H1 (cell line): ENCODE measurements around the gene RPTOR. TPM values are rescaled to one million over a fixed set of nuclear protein-coding genes. Genes with fewer than 3 reads are reported as not detected.

Experiments used
- CTCF ChIA-PET: fragments of 300-600 bp; sonication (Branson Sonifier 250); formaldehyde crosslinking; loops from one replicate; lab custom pipeline; 2021; ENCODE audit not compliant: partially characterized antibody; lab: Charles Lee
- POLR2A ChIA-PET: fragments of 300-600 bp; sonication (Branson Sonifier 250); formaldehyde crosslinking; loops from one replicate; lab custom pipeline; 2021; ENCODE audit warnings: inconsistent platforms; ENCODE audit not compliant: partially characterized antibody; lab: Charles Lee
- DNase-seq, 2 experiments: peaks; one replicate each; pipeline versions ENCODE4 v3.0.0 to v3.0.0-alpha.2; 2010 to 2022; ENCODE audit warnings: low spot score in 2 of 2, low read depth in 1 of 2, mixed read lengths in 1 of 2
- FAIRE-seq: peaks from 2 replicates; lab custom pipeline; 2011; peaks lifted over from hg19 to GRCh38; lab: Jason Lieb, UNC
- H2AFZ ChIP-seq: 2 replicates; pipeline ENCODE4 v1.8.1; 2012; ENCODE audit warnings: low read length, inconsistent platforms
- H2AK5ac ChIP-seq: 2 replicates; pipeline ENCODE4 v1.6.1; 2013; ENCODE audit warnings: low read depth, low read length
- H2BK120ac ChIP-seq: replicated peaks from 2 replicates; pipeline ENCODE3; 2013; ENCODE audit warnings: low read depth, low read length, inconsistent platforms
- H2BK12ac ChIP-seq: 2 replicates; pipeline ENCODE4 v1.6.1; 2013; ENCODE audit warnings: low read depth, low read length
- H2BK15ac ChIP-seq: 2 replicates; pipeline ENCODE4 v1.6.1; 2013; ENCODE audit warnings: low read length
- H2BK20ac ChIP-seq: 2 replicates; pipeline ENCODE4 v1.6.1; 2013; ENCODE audit warnings: low read length
- H2BK5ac ChIP-seq: 2 replicates; pipeline ENCODE4 v1.6.1; 2013; ENCODE audit warnings: low read depth, low read length
- H3K14ac ChIP-seq: 2 replicates; pipeline ENCODE4 v1.6.1; 2013; ENCODE audit warnings: inconsistent platforms; ENCODE audit not compliant: insufficient read length
- H3K18ac ChIP-seq: 2 replicates; pipeline ENCODE4 v1.6.1; 2013; ENCODE audit warnings: low read length; ENCODE audit errors: extremely low read depth
- H3K23ac ChIP-seq: 2 replicates; pipeline ENCODE4 v1.6.1; 2013; ENCODE audit warnings: inconsistent platforms; ENCODE audit not compliant: insufficient read length
- H3K23me2 ChIP-seq: 2 replicates; pipeline ENCODE4 v1.6.1; 2013; ENCODE audit warnings: low read depth, low read length
- H3K27ac ChIP-seq: 2 replicates; pipeline ENCODE4 v1.6.1; 2011; ENCODE audit warnings: low read depth, low read length, inconsistent platforms
- H3K27me3 ChIP-seq, 4 experiments: replicated peaks in 1 of 4; 1 replicate in 1 of 4; 2 replicates in 3 of 4; pipeline versions ENCODE4 v1.6.1 to v1.8.1; 2011 to 2013; ENCODE audit warnings: low read length in 3 of 4, mild to moderate bottlenecking in 3 of 4, inconsistent platforms in 2 of 4, mixed read lengths in 2 of 4, moderate library complexity in 1 of 4; ENCODE audit not compliant: control insufficient read depth in 3 of 4, insufficient read depth in 3 of 4; ENCODE audit errors: extremely low read depth in 1 of 4
- H3K36me3 ChIP-seq, 4 experiments: 2 replicates each; pipeline versions ENCODE4 v1.6.1 to v1.8.1; 2011 to 2013; ENCODE audit warnings: mild to moderate bottlenecking in 4 of 4, low read length in 3 of 4, moderate library complexity in 2 of 4, control low read depth in 1 of 4, inconsistent platforms in 1 of 4; ENCODE audit not compliant: insufficient read depth in 4 of 4, control insufficient read depth in 2 of 4
- H3K4ac ChIP-seq: replicated peaks from 2 replicates; pipeline ENCODE3; 2013; ENCODE audit warnings: low read length, low read depth, mixed read lengths, inconsistent platforms; ENCODE audit not compliant: insufficient read length
- H3K4me1 ChIP-seq, 4 experiments: replicated peaks in 1 of 4; 1 replicate in 1 of 4; 2 replicates in 3 of 4; pipeline versions ENCODE4 v1.6.1 to v1.8.1; 2011 to 2013; ENCODE audit warnings: low read length in 3 of 4, inconsistent platforms in 2 of 4, mixed read lengths in 1 of 4; ENCODE audit not compliant: insufficient read depth in 4 of 4, control insufficient read depth in 3 of 4
- H3K4me2 ChIP-seq, 2 experiments: 2 replicates each; pipeline versions ENCODE4 v1.6.1 to v1.8.1; 2011 to 2013; ENCODE audit warnings: low read depth in 2 of 2, low read length in 2 of 2, control low read depth in 1 of 2, inconsistent platforms in 1 of 2, mild to moderate bottlenecking in 1 of 2; ENCODE audit not compliant: insufficient read depth in 1 of 2
- H3K4me3 ChIP-seq, 4 experiments: fragments of 200-600, 300-600 bp in 1 of 4; sonication (generic), shearing (Covaris generic), sonication (Bioruptor Twin) in 1 of 4; 2 replicates each; pipeline versions ENCODE4 v1.5.1 to v1.8.1; 2011 to 2016; ENCODE audit warnings: low read length in 4 of 4, low read depth in 3 of 4, control low read depth in 2 of 4, inconsistent platforms in 2 of 4, mild to moderate bottlenecking in 2 of 4, mixed read lengths in 1 of 4, moderate library complexity in 1 of 4; ENCODE audit not compliant: insufficient read depth in 2 of 4; ENCODE audit errors: extremely low read depth in 1 of 4
- H3K56ac ChIP-seq: replicated peaks from 2 replicates; pipeline ENCODE3; 2013; ENCODE audit warnings: low read depth, mild to moderate bottlenecking, mixed read lengths, low read length, inconsistent platforms; ENCODE audit not compliant: insufficient read length
- H3K79me1 ChIP-seq: 2 replicates; pipeline ENCODE4 v1.6.1; 2013; ENCODE audit warnings: low read depth, low read length, control low read depth
- H3K79me2 ChIP-seq, 2 experiments: 2 replicates each; pipeline versions ENCODE4 v1.6.1 to v1.8.1; 2012 to 2013; ENCODE audit warnings: low read length in 2 of 2, mild to moderate bottlenecking in 2 of 2, inconsistent platforms in 1 of 2; ENCODE audit not compliant: insufficient read depth in 2 of 2, control insufficient read depth in 1 of 2
- H3K9ac ChIP-seq, 4 experiments: replicated peaks in 1 of 4; 1 replicate in 1 of 4; 2 replicates in 3 of 4; pipeline versions ENCODE4 v1.6.1 to v1.8.1; 2011 to 2013; ENCODE audit warnings: low read depth in 3 of 4, low read length in 3 of 4, control low read depth in 2 of 4, mild to moderate bottlenecking in 2 of 4, moderate library complexity in 2 of 4, inconsistent platforms in 1 of 4; ENCODE audit errors: extremely low read depth in 1 of 4
- H3K9me3 ChIP-seq, 2 experiments: 2 replicates each; pipeline versions ENCODE4 v1.6.1 to v1.8.1; 2012 to 2013; ENCODE audit warnings: mild to moderate bottlenecking in 2 of 2, moderate library complexity in 2 of 2, control low read depth in 1 of 2, inconsistent platforms in 1 of 2, low read depth in 1 of 2, low read length in 1 of 2, mixed read lengths in 1 of 2; ENCODE audit not compliant: insufficient read depth in 2 of 2
- H4K20me1 ChIP-seq, 2 experiments: replicated peaks in 1 of 2; 2 replicates each; pipeline versions ENCODE3 to v1.8.1; 2011 to 2013; ENCODE audit warnings: inconsistent platforms in 2 of 2, low read length in 2 of 2, mild to moderate bottlenecking in 1 of 2; ENCODE audit not compliant: insufficient read depth in 2 of 2, control insufficient read depth in 1 of 2
- H4K5ac ChIP-seq: 2 replicates; pipeline ENCODE4 v1.6.1; 2013; ENCODE audit warnings: low read length, low read depth, mixed read lengths, inconsistent platforms; ENCODE audit not compliant: insufficient read length
- H4K8ac ChIP-seq: 2 replicates; pipeline ENCODE4 v1.8.0; 2013; ENCODE audit warnings: mild to moderate bottlenecking, moderate library complexity, low read length, inconsistent platforms; ENCODE audit not compliant: insufficient read depth; ENCODE audit errors: extremely low read depth
- H4K91ac ChIP-seq: replicated peaks from 2 replicates; pipeline ENCODE3; 2013; ENCODE audit warnings: low read length, mixed read lengths, inconsistent platforms; ENCODE audit not compliant: insufficient read length
- ASH2L ChIP-seq: fragments of 200-600, 300-600 bp; sonication (generic); IDR thresholded peaks from one replicate; pipeline ENCODE4 v1.7.1; 2017; ENCODE audit warnings: low read length
- CEBPB ChIP-seq: IDR thresholded peaks from 2 replicates; pipeline ENCODE4 v1.6.1; 2012; ENCODE audit warnings: low read depth, low read length
- CTBP2 ChIP-seq: IDR thresholded peaks from 2 replicates; pipeline ENCODE4 v1.7.0; 2011; ENCODE audit warnings: borderline replicate concordance, mild to moderate bottlenecking, moderate library complexity, mixed read lengths, low read length; ENCODE audit not compliant: insufficient read depth, insufficient read length
- EP300 ChIP-seq, 2 experiments: IDR thresholded peaks; 1 replicate in 1 of 2; 2 replicates in 1 of 2; pipeline ENCODE4 v1.6.1; 2011 to 2012; ENCODE audit warnings: low read depth in 2 of 2, low read length in 2 of 2, mild to moderate bottlenecking in 2 of 2, borderline replicate concordance in 1 of 2, inconsistent platforms in 1 of 2, moderate library complexity in 1 of 2
- EZH2 ChIP-seq: fragments of 200-600 bp; sonication (generic); IDR thresholded peaks from 2 replicates; pipeline ENCODE4 v1.7.1; 2012; ENCODE audit warnings: low read depth, mild to moderate bottlenecking, moderate library complexity, low read length, inconsistent platforms; ENCODE audit not compliant: severe bottlenecking
- FOSL1 ChIP-seq: IDR thresholded peaks from 2 replicates; pipeline ENCODE4 v1.6.1; 2011; ENCODE audit warnings: mild to moderate bottlenecking, low read depth, low read length, moderate library complexity; ENCODE audit not compliant: insufficient read depth
- GTF2F1 ChIP-seq: IDR thresholded peaks from 2 replicates; pipeline ENCODE4 v1.6.1; 2012; ENCODE audit warnings: low read depth, low read length, improper control_type of control experiment, borderline replicate concordance
- KDM1A ChIP-seq: fragments of 200-600, 300-600 bp; sonication (generic); IDR thresholded peaks from 2 replicates; pipeline ENCODE4 v1.7.1; 2016; ENCODE audit warnings: mild to moderate bottlenecking, low read length, borderline replicate concordance
- KDM4A ChIP-seq: IDR thresholded peaks from one replicate; pipeline ENCODE4 v1.7.1; 2012; ENCODE audit warnings: low read depth, mild to moderate bottlenecking, moderate library complexity, low read length, inconsistent platforms; ENCODE audit not compliant: severe bottlenecking
- SIRT6 ChIP-seq: IDR thresholded peaks from one replicate; pipeline ENCODE4 v1.7.1; 2012; ENCODE audit warnings: low read length, inconsistent platforms
- TBP ChIP-seq: IDR thresholded peaks from 2 replicates; pipeline ENCODE4 v1.6.1; 2011; ENCODE audit warnings: low read depth, low read length, improper control_type of control experiment
- TCF12 ChIP-seq: IDR thresholded peaks from 2 replicates; pipeline ENCODE4 v1.6.1; 2011; ENCODE audit warnings: low read depth, mild to moderate bottlenecking, low read length
- YY1 ChIP-seq: IDR thresholded peaks from 2 replicates; pipeline ENCODE4 v1.6.1; 2011; ENCODE audit warnings: low read depth, mild to moderate bottlenecking, low read length
- WGBS, 2 experiments: shearing (Covaris generic) in 1 of 2; methylation state at CpG; one replicate each; pipeline versions ENCODE4 v1.1.6 to v1.1.7; 2013 to 2015; ENCODE audit warnings: low lambda C conversion rate in 2 of 2, mixed read lengths in 2 of 2, inconsistent platforms in 1 of 2, low coverage in 1 of 2, missing lambda C conversion rate in 1 of 2; ENCODE audit not compliant: insufficient replicate concordance in 2 of 2, insufficient coverage in 1 of 2, insufficient read length in 1 of 2; ENCODE audit errors: extremely low coverage in 1 of 2, missing lambda C conversion rate in 1 of 2; 5-methylcytosine and 5-hydroxymethylcytosine counted together
- polyA plus RNA-seq, 7 experiments: library from polyadenylated mRNA; depleted of rRNA in 3 of 7; stranded (reverse) in 5 of 7; unstranded in 2 of 7; fragments of >200 nt in 5 of 7; fragments of 200-250 nt in 2 of 7; gene quantifications; 1 replicate in 5 of 7; 2 replicates in 1 of 7; 4 replicates in 1 of 7; pipeline versions ENCODE4 v1.2.1 to v1.2.3, GENCODE V29; 2011 to 2013; ENCODE audit warnings: missing spikeins in 2 of 7, mixed read lengths in 2 of 7
- total RNA-seq: library from RNA; stranded (reverse); fragmentation: NEBNext Ultra II Directional; extraction: Animal tissue kit (Norgen Biotek cat#: 25700); gene quantifications from 2 replicates; pipeline ENCODE4 v1.2.1, GENCODE V29; 2021

RPTOR gene
- total and polyA plus RNA-seq, 2 of the 8 experiments (the other 6 are each of a cell fraction or from before 2014, with no cell fraction given): 6.9 to 28.7 TPM

GRCh38 chr17:80787881-80788280 is 243.2 kb downstream of the RPTOR start:
- Histone ChIP-seq H3K23ac (no peak overlapping the region), H3K79me2 (no peaks in the 10 kb centered on the region), H3K36me3 (no peaks in the 10 kb centered on the region), H3K18ac (no peak overlapping the region), H3K79me1 (no peaks in the 10 kb centered on the region), H3K23me2 (no peaks in the 10 kb centered on the region), H3K4me3 (no peak overlapping the region), H3K27me3 (no peaks in the 10 kb centered on the region), H2BK5ac (no peak overlapping the region), H3K9ac (no peak overlapping the region), H3K56ac (no peak overlapping the region), H3K14ac (no peak overlapping the region), H4K91ac (no peak overlapping the region), H2BK120ac (no peak overlapping the region), H2BK20ac (no peak overlapping the region), H4K5ac (no peak overlapping the region), H2AK5ac (no peak overlapping the region), H4K20me1 (peaks cover 0 to 3% of the 10 kb centered on the region in 2 experiments), H3K27ac (no peak overlapping the region), H3K4ac (no peak overlapping the region), H2AFZ (no peak overlapping the region), H3K4me2 (no peak overlapping the region), H2BK12ac (no peak overlapping the region), H3K9me3 (no peaks in the 10 kb centered on the region), H2BK15ac (no peak overlapping the region), H4K8ac (no peak overlapping the region), H3K4me1 (peaks cover under 1 to 6% (median 3%) of the 10 kb centered on the region in 4 experiments; a peak in 4 of 7 replicates)
- no peak for FAIRE-seq
- WGBS, 2 experiments: 80% methylated on average over 3 of the region's 3 CpGs; no CpG with 5 or more reads in 1 of the 2 experiments
- TF ChIP-seq CEBPB: no peak
- TF ChIP-seq SIRT6: no peak
- TF ChIP-seq ASH2L: no peak
- no peak for TF ChIP-seq GTF2F1
- no peak for TF ChIP-seq TCF12
- TF ChIP-seq EZH2: no peak
- no peak for TF ChIP-seq EP300 (IDR thresholded peaks at IDR 0.05; ENCODE audit: borderline replicate concordance in 1 of 2, low read depth in 2 of 2, low read length in 2 of 2)
- TF ChIP-seq TBP: no peak
- no peak for TF ChIP-seq CTBP2
- no peak for TF ChIP-seq KDM1A
- TF ChIP-seq FOSL1: no peak
- TF ChIP-seq YY1: no peak
- TF ChIP-seq KDM4A: no peak
- ChIA-PET CTCF (interaction anchor here (1.1 kb wide), 2 partner anchors 14 to 144 kb away, joined by 3 read pairs; no protein-coding TSS in a partner anchor), POLR2A (no interaction called here)
- DNase-seq: no peak
